Dedifferentiated amniotic fluid mesenchymal stem cell (primary cell): Measurements from ENCODE around the gene FAM107A.
"Not testable (repeated sequence)": the region's sequence is repeated elsewhere in the genome, so short reads cannot be mapped to it uniquely, and the experiment has no call there.

Experiments used
- DNase-seq: peaks from one replicate; pipeline ENCODE4 v3.0.0-alpha.2; 2016; ENCODE audit errors: extremely low spot score

The FAM107A gene

GRCh38 chr3:58536501-58537411 lies 40.4 kb downstream of the FAM107A start, which contains the start of gene ACOX2:
TSS of gene ACOX2 (minus strand) at chr3:58537190. CDS start at chr3:58535106, 2,084 bp downstream.
- no peak for DNase-seq

GRCh38 chr3:58535531-58536500 lies 41.4 kb downstream of the FAM107A start:
- no peak for DNase-seq

GRCh38 chr3:58534592-58535494 lies 42.3 kb downstream of the FAM107A start:
- DNase-seq, result no peak

- DNase-seq, result peak; percentile 43
Observed at GRCh38 chr3:58532794-58533220, 44.4 kb downstream of the FAM107A start.

GRCh38 chr3:58531956-58532355 lies 45.2 kb downstream of the FAM107A start:
- DNase-seq, result no peak

- DNase-seq, result no peak
Observed at GRCh38 chr3:58531555-58531954, 45.6 kb downstream of the FAM107A start.

- DNase-seq, result no peak
Observed at GRCh38 chr3:58530354-58530865, 46.8 kb downstream of the FAM107A start.

GRCh38 chr3:58529516-58530353 lies 47.5 kb downstream of the FAM107A start:
- no peak for DNase-seq

- no peak for DNase-seq
Observed at GRCh38 chr3:58528629-58529028, 48.6 kb downstream of the FAM107A start.

- not testable (repeated sequence) for DNase-seq
Observed at GRCh38 chr3:58527440-58527839, 49.8 kb downstream of the FAM107A start.

- DNase-seq, result peak; percentile 40
Observed at GRCh38 chr3:58526515-58526957, 50.7 kb downstream of the FAM107A start.

GRCh38 chr3:58524326-58524888 lies 52.8 kb downstream of the FAM107A start:
- no peak for DNase-seq

GRCh38 chr3:58522759-58523425 lies 54.3 kb downstream of the FAM107A start:
- DNase-seq, result no peak

GRCh38 chr3:58521917-58522631 lies 55.1 kb downstream of the FAM107A start:
- DNase-seq, result no peak

GRCh38 chr3:58521336-58521670 lies 55.9 kb downstream of the FAM107A start:
- no peak for DNase-seq

GRCh38 chr3:58520403-58521335 lies 56.5 kb downstream of the FAM107A start:
- no peak for DNase-seq

GRCh38 chr3:58519668-58520402 lies 57.4 kb downstream of the FAM107A start:
- no peak for DNase-seq
